Testis (tissue), 3 donors: ENCODE results near the gene UGT2B7. TPM values are rescaled to one million over a fixed set of nuclear protein-coding genes. Genes with fewer than 3 reads are reported as not detected.

Experiments used
- DNase-seq: peaks from one replicate; pipeline ENCODE4 v3.0.0-alpha.2; 2019
- H3K27ac ChIP-seq, 2 donors: fragments of 200-600 bp; sonication (generic); one replicate each; pipeline ENCODE4 v1.5.1; 2019
- H3K27me3 ChIP-seq: fragments of 200-600 bp; sonication (generic); one replicate; pipeline ENCODE4 v1.5.1; 2019
- H3K36me3 ChIP-seq: fragments of 200-600 bp; sonication (generic); one replicate; pipeline ENCODE4 v1.5.1; 2017; ENCODE audit warnings: low read depth; ENCODE audit errors: missing control alignments
- H3K4me1 ChIP-seq: fragments of 200-600 bp; sonication (generic); one replicate; pipeline ENCODE4 v1.5.1; 2019
- H3K4me3 ChIP-seq, 2 donors: fragments of 200-600 bp; sonication (generic); one replicate each; pipeline ENCODE4 v1.5.1; 2017 to 2019
- H3K9me3 ChIP-seq: fragments of 200-600 bp; sonication (generic); one replicate; pipeline ENCODE4 v1.5.1; 2017
- CTCF ChIP-seq, 3 experiments: fragments of 450-650 bp in 2 of 3; fragments of 200-600 bp in 1 of 3; sonication (generic) in 1 of 3; IDR thresholded peaks; one replicate each; pipeline ENCODE4 v1.5.1; 2016 to 2019; ENCODE audit warnings: antibody characterized with exemption in 3 of 3, mild to moderate bottlenecking in 2 of 3, moderate library complexity in 1 of 3
- POLR2A ChIP-seq: fragments of 450-650 bp; IDR thresholded peaks from one replicate; pipeline ENCODE4 v1.6.1; 2017; ENCODE audit warnings: antibody characterized with exemption, mild to moderate bottlenecking, moderate library complexity
- WGBS, 2 donors: methylation state at CpG; one replicate each; pipeline ENCODE4 v1.1.5; 2018; 5-methylcytosine and 5-hydroxymethylcytosine counted together
- intact Hi-C: fragments of 100-400 bp; cut with DNase I; formaldehyde crosslinking; loops from one replicate; pipeline ENCODE4 v1.15.1; 2023; ENCODE audit warnings: low total_unique reads
- polyA plus RNA-seq: library from polyadenylated mRNA; stranded (reverse); fragments of 350-450 nt; fragmentation: Illumina TruSeq; extraction: RNeasy Lipid Tissue Mini Kit (QIAGEN cat#74804); gene quantifications from one replicate; pipeline ENCODE4 v1.2.3, GENCODE V29; 2014; ENCODE audit warnings: low read depth, low replicate concordance; ENCODE audit not compliant: insufficient read depth
- total RNA-seq, 2 donors: library from RNA; depleted of rRNA; stranded (reverse); fragments of >200 nt; gene quantifications; one replicate each; pipeline ENCODE4 v1.2.3, GENCODE V29; 2016

UGT2B7 gene
- total and polyA plus RNA-seq, 3 donors from 2014 or later, result 0.31 to 1.5 TPM; not detected in 1

GRCh38 chr4:69070590-69070989 is 25.7 kb upstream of the UGT2B7 start:
- Histone ChIP-seq H3K27me3 (no peaks in the 10 kb centered on the region), H3K27ac (no peak overlapping the region), H3K36me3 (no peaks in the 10 kb centered on the region), H3K9me3 (no peaks in the 10 kb centered on the region), H3K4me1 (no peaks in the 10 kb centered on the region), H3K4me3 (no peak overlapping the region)
- no peak for DNase-seq
- intact Hi-C loops, result no loop called here
- no peak for TF ChIP-seq CTCF (IDR thresholded peaks at IDR 0.05)
- no peak for TF ChIP-seq POLR2A
- WGBS, 2 donors, result 80 to 99% methylated on average over 2 of the region's 2 CpGs

- 92 to 95% methylated on average over 1 of the region's 1 CpG for WGBS, 2 donors
Measured at GRCh38 chr4:69071286-69071685, 25.0 kb upstream of the UGT2B7 start.

GRCh38 chr4:69073375-69073774 is 22.9 kb upstream of the UGT2B7 start:
- TF ChIP-seq CTCF (IDR thresholded peaks at IDR 0.05) (no peak), POLR2A (no peak)
- Histone ChIP-seq H3K27me3 (no peaks in the 10 kb centered on the region), H3K4me3 (no peak overlapping the region), H3K27ac (no peak overlapping the region), H3K4me1 (no peaks in the 10 kb centered on the region), H3K9me3 (no peaks in the 10 kb centered on the region), H3K36me3 (no peaks in the 10 kb centered on the region)
- WGBS, 2 donors, result 92 to 97% methylated on average over 1 of the region's 1 CpG
- intact Hi-C loops, result no loop called here
- DNase-seq, result no peak

More at GRCh38 chr4:69071286-69071685, 25.0 kb upstream of the UGT2B7 start:
- Histone ChIP-seq H3K27me3 (no peaks in the 10 kb centered on the region), H3K27ac (no peak overlapping the region), H3K4me1 (no peaks in the 10 kb centered on the region), H3K9me3 (no peaks in the 10 kb centered on the region), H3K4me3 (no peak overlapping the region), H3K36me3 (no peaks in the 10 kb centered on the region)
- intact Hi-C loops, result no loop called here
- no peak for DNase-seq
- TF ChIP-seq POLR2A, result no peak
- TF ChIP-seq CTCF (IDR thresholded peaks at IDR 0.05), result no peak

GRCh38 chr4:69075061-69075792 is 21.0 kb upstream of the UGT2B7 start:
- Histone ChIP-seq H3K27me3 (no peaks in the 10 kb centered on the region), H3K36me3 (no peaks in the 10 kb centered on the region), H3K4me1 (no peaks in the 10 kb centered on the region), H3K9me3 (no peaks in the 10 kb centered on the region), H3K4me3 (no peak overlapping the region), H3K27ac (no peak overlapping the region)
- intact Hi-C loops, result no loop called here
- TF ChIP-seq CTCF (IDR thresholded peaks at IDR 0.05), result no peak
- TF ChIP-seq POLR2A, result no peak
- WGBS, 2 donors, result 53 to 69% methylated on average over 4 of the region's 4 CpGs
- no peak for DNase-seq

GRCh38 chr4:69078852-69079251 is 17.4 kb upstream of the UGT2B7 start:
- TF ChIP-seq POLR2A (no peak), CTCF (IDR thresholded peaks at IDR 0.05) (no peak)
- Histone ChIP-seq H3K4me1 (no peaks in the 10 kb centered on the region), H3K27me3 (no peaks in the 10 kb centered on the region), H3K4me3 (no peak overlapping the region), H3K27ac (no peak overlapping the region), H3K36me3 (no peaks in the 10 kb centered on the region), H3K9me3 (no peaks in the 10 kb centered on the region)
- intact Hi-C loops, result no loop called here
- DNase-seq, result no peak
- 88 to 94% methylated on average over 2 of the region's 2 CpGs for WGBS, 2 donors
